ENCODE results near the gene NSL1.

The NSL1 gene

GRCh38 chr1:212703991-212704564 lies 87.5 kb downstream of the NSL1 start:
- no peak for DNase-seq (ENCODE audit: low spot score)

- no peak for DNase-seq (ENCODE audit: low spot score)
Measured at GRCh38 chr1:212702672-212703071, 88.9 kb downstream of the NSL1 start.

- no peak for DNase-seq (ENCODE audit: low spot score)
Measured at GRCh38 chr1:212701910-212702309, 89.7 kb downstream of the NSL1 start.

- DNase-seq (ENCODE audit: low spot score): no peak
Measured at GRCh38 chr1:212700892-212701819, 90.4 kb downstream of the NSL1 start.

GRCh38 chr1:212700223-212700891 lies 91.2 kb downstream of the NSL1 start:
- DNase-seq (ENCODE audit: low spot score): no peak

- no peak for DNase-seq (ENCODE audit: low spot score)
Measured at GRCh38 chr1:212699625-212700222, 91.9 kb downstream of the NSL1 start, which contains the start of gene BATF3. TSS of gene BATF3 (minus strand) at chr1:212699840. CDS start at chr1:212699762, 78 bp downstream.

GRCh38 chr1:212699104-212699624 lies 92.4 kb downstream of the NSL1 start:
- no peak for DNase-seq (ENCODE audit: low spot score)

- DNase-seq (ENCODE audit: low spot score): no peak
Measured at GRCh38 chr1:212698467-212699103, 93.0 kb downstream of the NSL1 start.

GRCh38 chr1:212696721-212697331 lies 94.8 kb downstream of the NSL1 start:
- no peak for DNase-seq (ENCODE audit: low spot score)

- no peak for DNase-seq (ENCODE audit: low spot score)
Measured at GRCh38 chr1:212692774-212693644, 98.6 kb downstream of the NSL1 start.

- no peak for DNase-seq (ENCODE audit: low spot score)
Measured at GRCh38 chr1:212691561-212692071, 100.0 kb downstream of the NSL1 start.

- DNase-seq (ENCODE audit: low spot score): no peak
Measured at GRCh38 chr1:212690816-212691403, 100.7 kb downstream of the NSL1 start.

GRCh38 chr1:212689758-212690529 lies 101.6 kb downstream of the NSL1 start:
- no peak for DNase-seq (ENCODE audit: low spot score)

GRCh38 chr1:212689196-212689725 lies 102.3 kb downstream of the NSL1 start:
- no peak for DNase-seq (ENCODE audit: low spot score)

GRCh38 chr1:212688341-212689047 lies 103.1 kb downstream of the NSL1 start:
- DNase-seq (ENCODE audit: low spot score): no peak

- DNase-seq (ENCODE audit: low spot score): no peak
Measured at GRCh38 chr1:212687811-212688210, 103.8 kb downstream of the NSL1 start.

GRCh38 chr1:212686591-212686990 lies 105.0 kb downstream of the NSL1 start:
- no peak for DNase-seq (ENCODE audit: low spot score)

- no peak for DNase-seq (ENCODE audit: low spot score)
Measured at GRCh38 chr1:212686069-212686468, 105.5 kb downstream of the NSL1 start.
